Measurements from ENCODE around the gene MSH2.
"Not testable (repeated sequence)": the region's sequence is repeated elsewhere in the genome, so short reads cannot be mapped to it uniquely, and the experiment has no call there.

The MSH2 gene

GRCh38 chr2:47493317-47494035 is 90.5 kb downstream of the MSH2 start:
- Histone ChIP-seq H3K36me3 (ENCODE audit: insufficient read depth, low read length) (no peaks in the 10 kb centered on the region), H3K9ac (ENCODE audit: insufficient read length) (no peak overlapping the region), H3K4me3 (no peak overlapping the region), H3K9me3 (ENCODE audit: low read depth, low read length) (no peaks in the 10 kb centered on the region), H3K27ac (no peak overlapping the region)
- TF ChIP-seq POLR2AphosphoS5 (IDR thresholded peaks at IDR 0.05; ENCODE audit: borderline replicate concordance, low read depth, low read length) (no peak), FOXP2 (optimal IDR thresholded peaks at IDR 0.05; ENCODE audit: control extremely low read depth, extremely low read length, insufficient read depth) (no peak), EZH2 (IDR thresholded peaks at IDR 0.05) (no peak)
- DNase-seq (ENCODE audit: low read depth, low spot score): no peak

DNA sequence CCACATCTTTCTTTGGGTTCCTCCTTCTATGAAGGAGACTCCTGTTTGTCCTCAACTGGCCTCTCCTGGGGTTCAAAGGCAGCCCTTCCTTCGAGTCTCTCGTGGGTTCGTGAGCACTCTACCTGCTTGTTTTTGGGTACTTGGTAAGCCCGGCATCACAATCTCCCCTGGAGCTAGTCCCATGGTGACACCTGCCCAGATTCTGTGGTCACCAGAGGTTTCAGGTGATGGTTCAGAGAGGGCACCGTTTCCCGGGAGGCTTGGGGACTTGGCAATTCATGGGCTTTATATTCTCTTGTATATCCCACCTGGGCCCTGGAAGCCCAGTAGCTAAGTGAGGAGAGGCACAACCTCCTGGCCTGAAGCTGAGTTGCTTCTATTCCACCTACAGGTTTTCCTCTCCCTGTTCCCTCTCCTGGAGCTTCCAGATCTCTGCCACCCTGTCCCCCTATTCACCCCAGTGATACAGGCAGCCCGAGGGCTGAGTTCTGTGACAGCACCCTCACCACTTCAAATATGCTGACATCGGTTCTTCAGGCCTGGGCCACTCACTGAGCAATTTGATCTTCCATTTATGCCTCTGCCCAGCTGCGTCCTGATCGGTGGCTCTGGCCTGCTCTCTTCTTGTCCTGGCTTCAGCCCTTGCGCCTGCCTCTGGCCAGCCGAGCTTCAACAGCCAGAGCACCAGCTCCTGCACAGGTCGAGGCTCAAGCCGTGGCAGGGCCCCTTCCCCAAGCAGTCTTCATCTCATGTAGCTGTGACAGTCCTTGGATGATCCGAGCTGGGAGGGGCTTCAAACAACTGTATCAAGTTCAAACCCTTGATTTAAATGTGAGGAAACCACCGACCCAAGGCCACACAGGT is 91.5 kb downstream of the MSH2 start:
- no peak for DNase-seq (ENCODE audit: low read depth, low spot score)
- TF ChIP-seq FOXP2 (optimal IDR thresholded peaks at IDR 0.05; ENCODE audit: control extremely low read depth, extremely low read length, insufficient read depth) (no peak), POLR2AphosphoS5 (IDR thresholded peaks at IDR 0.05; ENCODE audit: borderline replicate concordance, low read depth, low read length) (no peak), EZH2 (IDR thresholded peaks at IDR 0.05) (no peak)
- H3K9me3 ChIP-seq (ENCODE audit: low read depth, low read length): no peaks in the 10 kb centered on the region
- H3K36me3 ChIP-seq (ENCODE audit: insufficient read depth, low read length): no peaks in the 10 kb centered on the region
- no peak overlapping the region for H3K27ac ChIP-seq
- H3K9ac ChIP-seq (ENCODE audit: insufficient read length): no peak overlapping the region
- H3K4me3 ChIP-seq: no peak overlapping the region

DNA sequence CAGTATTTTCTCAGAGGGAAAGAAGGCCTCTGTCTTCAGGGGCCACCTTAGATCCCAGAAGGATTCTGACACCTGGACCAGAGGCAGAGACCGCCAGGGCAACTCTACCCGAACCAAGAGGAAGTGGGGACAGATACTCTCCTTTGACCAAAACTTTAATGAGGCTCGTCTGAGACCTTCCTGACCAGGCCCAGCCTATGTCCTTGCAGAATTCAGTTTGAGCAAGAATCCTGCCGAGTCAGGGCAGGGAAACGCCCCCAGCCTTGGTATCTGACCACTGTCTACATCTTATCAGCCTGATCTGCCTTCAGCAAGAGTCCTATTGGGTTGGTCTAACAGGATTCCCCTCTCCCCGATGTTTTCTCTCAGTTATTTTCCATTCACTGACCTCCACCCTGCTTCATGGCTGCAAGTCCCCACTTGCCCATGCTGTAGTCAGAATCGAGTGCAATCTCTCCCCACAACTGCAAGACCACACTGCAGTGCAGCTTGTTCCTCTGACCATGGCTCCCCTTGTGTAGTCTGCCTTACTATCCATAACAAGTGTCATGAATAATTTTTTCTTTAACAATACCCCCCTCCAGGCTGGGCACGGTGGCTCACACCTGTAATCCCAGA is 95.0 kb downstream of the MSH2 start:
- H3K9me3 ChIP-seq (ENCODE audit: low read depth, low read length): no peaks in the 10 kb centered on the region
- H3K36me3 ChIP-seq (ENCODE audit: insufficient read depth, low read length): no peaks in the 10 kb centered on the region
- no peak for DNase-seq (ENCODE audit: low read depth, low spot score)
- H3K9ac ChIP-seq (ENCODE audit: insufficient read length): no peak overlapping the region
- no peak for TF ChIP-seq POLR2AphosphoS5 (IDR thresholded peaks at IDR 0.05; ENCODE audit: borderline replicate concordance, low read depth, low read length)
- no peak for TF ChIP-seq EZH2 (IDR thresholded peaks at IDR 0.05)
- TF ChIP-seq FOXP2 (optimal IDR thresholded peaks at IDR 0.05; ENCODE audit: control extremely low read depth, extremely low read length, insufficient read depth): no peak
- H3K27ac ChIP-seq: no peak overlapping the region
- H3K4me3 ChIP-seq: no peak overlapping the region

GRCh38 chr2:47499093-47499492 is 96.1 kb downstream of the MSH2 start:
- H3K36me3 ChIP-seq (ENCODE audit: insufficient read depth, low read length): no peaks in the 10 kb centered on the region
- H3K9ac ChIP-seq (ENCODE audit: insufficient read length): no peak overlapping the region
- no peaks in the 10 kb centered on the region for H3K9me3 ChIP-seq (ENCODE audit: low read depth, low read length)
- DNase-seq (ENCODE audit: low read depth, low spot score): no peak
- no peak overlapping the region for H3K4me3 ChIP-seq
- TF ChIP-seq FOXP2 (optimal IDR thresholded peaks at IDR 0.05; ENCODE audit: control extremely low read depth, extremely low read length, insufficient read depth): no peak
- TF ChIP-seq EZH2 (IDR thresholded peaks at IDR 0.05): no peak
- no peak for TF ChIP-seq POLR2AphosphoS5 (IDR thresholded peaks at IDR 0.05; ENCODE audit: borderline replicate concordance, low read depth, low read length)
- no peak overlapping the region for H3K27ac ChIP-seq

- Histone ChIP-seq H3K27ac (no peak overlapping the region), H3K9me3 (ENCODE audit: low read depth, low read length) (no peaks in the 10 kb centered on the region), H3K36me3 (ENCODE audit: insufficient read depth, low read length) (no peaks in the 10 kb centered on the region), H3K4me3 (no peak overlapping the region), H3K9ac (ENCODE audit: insufficient read length) (no peak overlapping the region)
- TF ChIP-seq POLR2AphosphoS5 (IDR thresholded peaks at IDR 0.05; ENCODE audit: borderline replicate concordance, low read depth, low read length) (no peak), FOXP2 (optimal IDR thresholded peaks at IDR 0.05; ENCODE audit: control extremely low read depth, extremely low read length, insufficient read depth) (no peak), EZH2 (IDR thresholded peaks at IDR 0.05) (no peak)
- no peak for DNase-seq (ENCODE audit: low read depth, low spot score)
Observed at GRCh38 chr2:47499621-47500309, 96.8 kb downstream of the MSH2 start.

- H3K9ac ChIP-seq (ENCODE audit: insufficient read length): no peak overlapping the region
- no peak overlapping the region for H3K4me3 ChIP-seq
- H3K36me3 ChIP-seq (ENCODE audit: insufficient read depth, low read length): no peaks in the 10 kb centered on the region
- no peaks in the 10 kb centered on the region for H3K9me3 ChIP-seq (ENCODE audit: low read depth, low read length)
- no peak overlapping the region for H3K27ac ChIP-seq
- TF ChIP-seq EZH2 (IDR thresholded peaks at IDR 0.05): no peak
- no peak for TF ChIP-seq FOXP2 (optimal IDR thresholded peaks at IDR 0.05; ENCODE audit: control extremely low read depth, extremely low read length, insufficient read depth)
- TF ChIP-seq POLR2AphosphoS5 (IDR thresholded peaks at IDR 0.05; ENCODE audit: borderline replicate concordance, low read depth, low read length): no peak
- DNase-seq (ENCODE audit: low read depth, low spot score): no peak
Observed at GRCh38 chr2:47501374-47502200, 98.6 kb downstream of the MSH2 start.

DNA sequence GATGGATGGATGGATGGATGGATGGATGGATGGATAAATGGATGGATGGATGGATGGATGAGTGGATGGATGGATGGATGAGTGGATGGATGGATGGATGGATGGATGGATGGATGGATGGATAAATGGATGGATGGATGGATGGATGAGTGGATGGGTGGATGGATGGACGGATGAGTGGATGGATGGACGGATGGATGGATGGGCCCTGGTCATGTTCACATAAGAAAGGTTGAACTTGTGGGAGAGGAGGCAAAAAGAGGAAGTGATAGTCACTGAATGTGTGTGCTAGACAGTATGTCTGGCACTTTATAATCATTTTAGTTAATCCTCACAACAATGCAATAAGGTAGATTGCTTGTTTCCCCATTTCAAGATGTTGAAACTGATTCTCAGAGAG is 99.5 kb downstream of the MSH2 start:
- not testable (repeated sequence) for DNase-seq (ENCODE audit: low read depth, low spot score); H3K4me3 ChIP-seq; H3K36me3 ChIP-seq (ENCODE audit: insufficient read depth, low read length); H3K9me3 ChIP-seq (ENCODE audit: low read depth, low read length); H3K27ac ChIP-seq; H3K9ac ChIP-seq (ENCODE audit: insufficient read length)

All from SK-N-MC (cell line).